ENCODE results near the gene ALG1. TPM values are rescaled to one million over a fixed set of nuclear protein-coding genes. Genes with fewer than 3 reads are reported as not detected.

The ALG1 gene
- total RNA-seq, 4 donors from 2014 or later, result 4.8 to 17.1 (median 9.7) TPM

DNA sequence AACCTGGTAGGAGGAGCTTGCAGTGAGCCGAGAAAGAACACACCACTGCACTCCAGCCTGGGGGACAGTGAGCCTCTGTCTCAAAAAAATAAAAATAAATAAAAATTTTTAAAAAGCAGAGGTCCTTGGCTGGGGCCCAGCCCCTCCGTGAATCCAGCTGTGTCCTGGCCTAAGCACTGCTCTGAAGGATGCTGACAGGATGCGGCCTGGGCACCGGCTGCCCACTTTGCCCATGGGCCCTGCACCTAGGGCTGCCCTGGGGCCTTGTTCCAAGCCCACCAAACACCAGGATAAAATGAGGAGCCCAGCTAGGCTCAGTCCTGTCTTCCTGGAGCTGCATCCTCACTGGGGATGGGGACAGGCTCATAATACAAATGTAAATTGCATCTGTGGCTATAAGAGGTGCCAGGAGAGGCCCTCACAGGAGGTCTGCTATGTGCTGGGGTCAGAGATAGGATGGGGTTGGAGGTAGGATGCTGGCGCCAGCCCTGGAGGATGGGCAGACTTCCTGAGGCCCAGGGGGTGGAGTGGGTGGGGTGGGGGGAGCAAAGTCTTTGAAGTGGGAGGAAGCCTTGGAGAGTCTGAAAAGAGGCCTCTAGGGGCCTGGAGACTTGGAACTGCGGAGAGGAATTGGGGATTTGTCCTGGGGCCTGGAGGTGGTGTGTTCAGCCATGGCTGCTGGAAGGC, 12.1 kb upstream of the ALG1 start:
- no peaks in the 10 kb centered on the region for H3K4me1 ChIP-seq
- H3K9me3 ChIP-seq, result no peaks in the 10 kb centered on the region
- ATAC-seq (no peak), DNase-seq (no peak)
- no peak overlapping the region for H3K27ac ChIP-seq
- intact Hi-C loops (cut with DNase I; ENCODE audit: low total_unique reads), result no loop called here
- H3K4me3 ChIP-seq, result no peak overlapping the region
- in situ Hi-C loops (cut with MboI; ENCODE audit: low sequenced_read_pairs in 4 of 4), result no loop called here
- H3K27me3 ChIP-seq, result no peaks in the 10 kb centered on the region
- TF ChIP-seq POLR2A (IDR thresholded peaks at IDR 0.05), result no peak
- TF ChIP-seq CTCF (IDR thresholded peaks at IDR 0.05 in 4 of 5, conservative IDR thresholded peaks at IDR 0.05 in 1 of 5), result no peak
- no peaks in the 10 kb centered on the region for H3K36me3 ChIP-seq

GRCh38 chr16:5060073-5060641, 11.5 kb upstream of the ALG1 start:
- no peaks in the 10 kb centered on the region for H3K9me3 ChIP-seq
- intact Hi-C loops (cut with DNase I; ENCODE audit: low total_unique reads), result no loop called here

GRCh38 chr16:5062051-5062450, 9.6 kb upstream of the ALG1 start:
- Histone ChIP-seq H3K9me3 (no peaks in the 10 kb centered on the region), H3K4me1 (no peaks in the 10 kb centered on the region), H3K27ac (no peak overlapping the region), H3K36me3 (no peaks in the 10 kb centered on the region), H3K4me3 (no peak overlapping the region), H3K27me3 (no peaks in the 10 kb centered on the region)
- no peak for TF ChIP-seq POLR2A (IDR thresholded peaks at IDR 0.05)
- DNase-seq (no peak), ATAC-seq (no peak)
- intact Hi-C loops (cut with DNase I; ENCODE audit: low total_unique reads), result no loop called here
- in situ Hi-C loops (cut with MboI; ENCODE audit: low sequenced_read_pairs in 4 of 4), result no loop called here

More at GRCh38 chr16:5060073-5060641, 11.5 kb upstream of the ALG1 start:
- H3K4me3 ChIP-seq, result no peak overlapping the region
- in situ Hi-C loops (cut with MboI; ENCODE audit: low sequenced_read_pairs in 4 of 4), result no loop called here
- DNase-seq (no peak), ATAC-seq (no peak)
- H3K4me1 ChIP-seq, result no peaks in the 10 kb centered on the region
- no peaks in the 10 kb centered on the region for H3K27me3 ChIP-seq
- no peak overlapping the region for H3K27ac ChIP-seq
- no peaks in the 10 kb centered on the region for H3K36me3 ChIP-seq
- TF ChIP-seq POLR2A (IDR thresholded peaks at IDR 0.05) (no peak), CTCF (IDR thresholded peaks at IDR 0.05 in 4 of 5, conservative IDR thresholded peaks at IDR 0.05 in 1 of 5) (no peak)

DNA sequence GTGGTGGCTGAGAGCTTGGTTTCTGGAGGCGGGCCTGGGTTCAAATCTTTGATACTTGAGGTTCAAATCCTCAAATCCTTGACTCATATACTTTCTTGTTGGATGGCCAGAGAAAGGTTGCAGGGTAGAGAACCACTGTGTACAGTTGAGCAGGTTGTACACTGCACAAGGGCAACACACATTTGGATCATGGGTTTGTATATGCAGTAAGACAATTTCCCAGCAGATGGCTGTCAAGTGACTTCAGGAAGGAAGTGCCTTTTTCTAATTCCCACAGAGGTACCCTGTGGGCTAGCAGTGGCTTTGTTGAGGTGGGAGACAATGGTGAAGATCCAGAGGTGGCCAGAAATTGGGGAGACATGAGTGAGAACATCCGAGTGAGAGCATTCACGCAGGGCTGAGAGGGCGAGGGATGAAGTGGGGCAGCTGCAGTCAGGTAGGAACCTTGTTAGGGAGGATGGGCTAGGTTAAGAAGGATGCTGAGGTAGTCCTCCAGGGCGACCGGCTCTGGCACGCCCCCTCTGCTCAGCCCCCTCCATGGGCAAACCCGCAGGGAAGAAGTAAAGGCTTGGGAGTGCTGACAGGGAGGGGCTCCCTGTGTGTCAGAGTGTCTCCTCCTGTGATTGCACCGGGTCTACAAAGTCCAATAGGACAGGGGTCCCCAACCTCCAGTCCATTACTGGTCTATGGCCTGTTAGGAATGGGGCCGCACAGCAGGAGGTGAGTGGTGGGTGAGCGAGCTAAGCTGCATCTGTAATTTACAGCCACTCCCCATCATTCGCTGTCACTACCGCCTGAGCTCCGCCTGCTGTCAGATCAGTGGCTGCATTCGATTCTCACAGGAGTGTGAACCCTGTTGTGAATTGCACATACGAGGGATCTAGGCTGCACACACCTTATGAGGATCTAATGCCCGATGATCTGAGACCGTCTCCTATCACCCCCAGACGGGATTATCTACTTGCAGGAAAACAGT, 8.6 kb upstream of the ALG1 start:
- no peak for TF ChIP-seq POLR2A (IDR thresholded peaks at IDR 0.05)
- TF ChIP-seq CTCF (IDR thresholded peaks at IDR 0.05 in 4 of 5, conservative IDR thresholded peaks at IDR 0.05 in 1 of 5), result no peak
- in situ Hi-C loops (cut with MboI; ENCODE audit: low sequenced_read_pairs in 4 of 4) (no loop called here), intact Hi-C loops (cut with DNase I; ENCODE audit: low total_unique reads) (no loop called here)
- Histone ChIP-seq H3K9me3 (no peaks in the 10 kb centered on the region), H3K4me1 (no peaks in the 10 kb centered on the region), H3K4me3 (no peak overlapping the region), H3K36me3 (no peaks in the 10 kb centered on the region), H3K27me3 (no peaks in the 10 kb centered on the region), H3K27ac (no peak overlapping the region)
- DNase-seq, result no peak
- ATAC-seq, result no peak

DNA sequence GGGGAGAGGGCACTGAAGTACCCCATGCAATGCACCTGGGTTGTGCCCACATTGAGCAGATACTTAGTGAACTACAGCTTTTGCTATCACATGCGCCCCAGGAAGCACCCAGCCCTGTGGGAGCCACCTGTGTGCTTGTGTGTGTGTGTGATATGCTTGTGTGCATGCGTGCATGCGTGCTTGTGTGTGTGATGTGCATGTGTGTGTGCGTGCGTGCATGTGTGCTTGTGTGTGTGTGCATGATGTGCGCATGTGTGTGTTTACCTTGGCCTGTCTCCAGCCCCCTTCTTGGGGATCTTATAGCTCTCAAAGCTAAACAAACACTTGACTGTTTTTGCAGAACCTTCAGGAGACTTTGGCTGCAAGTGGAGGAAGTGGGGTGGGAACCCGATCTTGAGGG, 6.7 kb upstream of the ALG1 start:
- H3K4me3 ChIP-seq, result no peak overlapping the region
- H3K36me3 ChIP-seq, result no peaks in the 10 kb centered on the region
- no peaks in the 10 kb centered on the region for H3K4me1 ChIP-seq
- no peak for TF ChIP-seq POLR2A (IDR thresholded peaks at IDR 0.05)
- TF ChIP-seq CTCF (IDR thresholded peaks at IDR 0.05 in 4 of 5, conservative IDR thresholded peaks at IDR 0.05 in 1 of 5), result no peak
- no peak overlapping the region for H3K27ac ChIP-seq
- ATAC-seq, result no peak
- no peaks in the 10 kb centered on the region for H3K27me3 ChIP-seq
- intact Hi-C loops (cut with DNase I; ENCODE audit: low total_unique reads), result no loop called here
- H3K9me3 ChIP-seq, result no peaks in the 10 kb centered on the region
- in situ Hi-C loops (cut with MboI; ENCODE audit: low sequenced_read_pairs in 4 of 4), result no loop called here
- DNase-seq, result no peak
